Stimulated activated CD4-positive, alpha-beta T cell treated with anti-CD3 and anti-CD28 coated beads, Interleukin-1b, Interleukin-23, amount 100 ng/mL, for 48 hours (primary cell): ENCODE measurements around the gene SNAP29.
A peak's percentile ranks its signal among the peaks of the same experiment; 100 is the strongest.
"Not testable (repeated sequence)": the region's sequence is repeated elsewhere in the genome, so short reads cannot be mapped to it uniquely, and the experiment has no call there.

Experiments
- DNase-seq: peaks from one replicate; pipeline ENCODE4 v3.0.0-alpha.2; 2020

SNAP29 gene

GRCh38 chr22:20903093-20903492, 44.3 kb downstream of the SNAP29 start:
- no peak for DNase-seq

GRCh38 chr22:20904008-20904979, 45.5 kb downstream of the SNAP29 start:
- no peak for DNase-seq

GRCh38 chr22:20904980-20905355, 46.2 kb downstream of the SNAP29 start:
- DNase-seq, result no peak

GRCh38 chr22:20905415-20906386, 46.9 kb downstream of the SNAP29 start:
- DNase-seq, result no peak

DNA sequence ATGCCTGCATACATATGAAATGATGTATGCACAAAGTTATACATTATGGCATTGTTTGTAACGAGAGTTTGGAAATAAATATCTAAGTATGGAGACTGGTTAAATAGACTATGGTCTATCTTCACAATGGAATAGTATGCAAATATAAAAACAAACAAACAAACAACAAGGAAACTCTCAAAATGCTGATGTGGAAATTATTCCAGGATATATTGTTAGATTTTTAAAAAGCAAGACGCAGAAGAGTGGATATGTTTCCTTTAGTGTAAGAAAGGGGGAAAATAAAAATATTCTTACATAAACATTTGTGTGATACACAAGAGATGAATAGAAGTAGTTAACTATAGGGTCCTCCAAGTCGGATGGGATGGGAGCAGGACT, 47.6 kb downstream of the SNAP29 start:
- DNase-seq, result no peak

DNA sequence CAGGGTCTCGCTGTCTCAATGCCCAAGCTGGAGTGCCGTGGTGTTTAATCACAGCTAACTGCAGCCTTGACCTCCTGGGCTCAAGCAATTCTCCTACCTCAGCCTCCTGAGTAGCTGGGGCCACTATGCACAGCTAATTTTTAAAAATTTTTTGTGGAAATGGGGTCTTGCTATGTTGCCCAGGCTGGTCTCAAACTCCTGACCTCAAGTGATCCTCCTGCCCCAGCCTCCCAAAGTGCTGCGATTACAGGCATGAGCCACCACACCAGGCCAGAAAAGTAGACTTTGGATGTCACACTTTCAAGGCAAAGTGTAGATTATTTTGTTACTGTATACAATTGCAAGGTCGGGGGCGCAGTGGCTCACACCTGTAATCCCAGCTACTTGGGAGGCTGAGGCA, 49.9 kb downstream of the SNAP29 start:
- not testable (repeated sequence) for DNase-seq

DNA sequence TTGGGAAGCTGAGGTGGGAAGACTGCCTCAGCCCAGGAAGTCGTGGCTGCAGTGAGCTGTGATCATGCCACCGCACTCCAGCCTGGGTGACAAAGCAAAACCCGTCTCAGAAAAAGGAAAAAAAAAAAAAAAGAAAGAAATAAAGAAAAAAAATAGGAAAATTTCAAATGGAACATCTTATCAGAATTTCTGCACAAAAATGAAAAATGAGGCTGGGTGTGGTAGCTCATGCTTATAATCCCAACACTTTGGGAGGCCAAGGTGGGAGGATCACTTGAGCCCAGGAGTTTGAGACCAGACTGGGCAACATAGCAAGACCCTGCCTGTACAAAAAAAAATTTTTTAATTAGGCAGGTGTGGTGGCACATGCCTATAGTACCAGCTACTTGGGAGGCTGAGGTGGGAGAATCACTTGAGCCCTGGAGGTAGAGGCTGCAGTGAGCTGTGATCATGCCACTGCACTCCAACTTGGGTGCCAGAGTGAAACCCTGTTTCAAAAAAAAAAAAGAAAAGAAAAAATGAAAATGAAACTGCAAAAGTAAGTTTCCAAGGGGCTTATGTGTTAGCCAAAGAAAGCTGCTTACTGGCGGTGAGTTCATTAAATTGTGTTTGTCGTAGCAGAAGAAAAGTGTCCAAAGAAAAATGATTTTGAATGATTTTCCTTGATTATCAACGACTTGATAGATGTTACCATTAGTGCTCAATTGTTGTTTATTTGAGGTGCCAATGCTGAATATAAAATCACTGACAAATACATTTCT, 50.9 kb downstream of the SNAP29 start:
- DNase-seq, result no peak

- no peak for DNase-seq
These were observed 53.7 kb downstream of the SNAP29 start for GRCh38 chr22:20912494-20912893.

DNA sequence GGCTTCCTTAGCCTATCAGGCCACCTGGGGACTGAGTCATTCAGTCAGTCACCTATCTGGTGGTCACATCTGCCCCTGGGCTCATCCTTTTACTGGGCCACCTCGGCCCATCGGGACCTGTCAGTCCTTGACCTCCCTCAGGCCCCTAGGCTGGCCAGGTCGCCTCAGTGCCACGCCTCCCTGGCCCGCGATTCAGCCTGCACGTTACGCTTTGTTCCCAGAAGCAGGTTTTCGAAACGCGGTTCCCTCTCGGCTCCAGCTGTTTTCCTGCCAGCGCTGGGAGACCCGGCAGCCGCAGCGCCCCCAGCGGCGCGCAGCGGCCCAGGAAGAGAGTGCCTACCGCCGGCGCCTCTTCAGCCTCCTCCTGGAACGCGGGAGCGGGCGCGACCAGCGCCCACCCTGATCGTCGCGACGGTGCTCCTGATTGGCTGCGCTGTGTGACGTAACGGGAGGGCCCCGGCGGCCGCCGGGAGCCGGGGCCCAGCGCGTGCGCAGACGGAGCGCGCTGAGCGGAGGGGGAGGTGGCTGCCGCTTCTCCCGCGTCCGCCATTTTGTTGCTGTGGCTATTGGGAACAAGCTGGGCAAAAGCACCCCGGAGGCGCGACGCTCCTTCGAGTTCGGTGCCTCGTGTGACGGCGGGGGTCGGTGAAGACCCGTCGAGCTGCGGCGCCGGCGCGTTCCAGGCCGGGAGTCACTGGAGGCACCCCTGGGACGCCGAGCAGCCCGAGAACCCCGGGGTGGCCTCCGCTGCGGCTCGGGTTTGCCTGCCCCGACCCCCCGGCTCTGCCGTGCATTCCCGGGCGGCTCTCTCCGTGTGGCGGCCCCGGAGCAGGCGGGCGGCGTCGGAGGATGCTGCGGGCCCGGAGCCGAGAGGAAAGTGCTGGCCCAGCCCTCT, 58.4 kb downstream of the SNAP29 start, which contains the start of gene CRKL:
Gene CRKL, plus strand, starts transcription at position 492 of the 895 bp plus-strand sequence. CDS start 528 bp downstream, outside the sequence.
- DNase-seq, result peak; percentile 96

- no peak for DNase-seq
These were observed 59.9 kb downstream of the SNAP29 start for GRCh38 chr22:20918663-20919218.

DNA sequence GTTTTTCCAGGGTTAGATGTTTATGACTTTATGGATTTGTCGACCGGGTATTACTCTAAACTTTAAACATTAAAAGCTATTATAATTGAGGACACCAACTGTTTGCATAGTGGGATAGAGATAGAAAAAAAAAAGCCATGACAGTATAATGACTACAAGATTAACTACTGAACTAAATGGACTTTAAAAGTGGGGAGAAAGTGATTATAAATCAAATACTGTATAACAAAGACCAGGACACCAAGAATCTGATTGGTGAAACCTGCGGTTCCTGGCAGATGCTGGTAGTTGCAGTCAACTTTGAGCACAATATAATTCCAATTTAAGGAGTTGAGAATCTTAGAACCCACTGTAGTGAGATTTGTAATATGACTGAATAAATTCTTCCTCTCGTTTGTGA, 60.9 kb downstream of the SNAP29 start:
- DNase-seq, result no peak

- no peak for DNase-seq
These were observed 62.0 kb downstream of the SNAP29 start for GRCh38 chr22:20920881-20921203.

DNA sequence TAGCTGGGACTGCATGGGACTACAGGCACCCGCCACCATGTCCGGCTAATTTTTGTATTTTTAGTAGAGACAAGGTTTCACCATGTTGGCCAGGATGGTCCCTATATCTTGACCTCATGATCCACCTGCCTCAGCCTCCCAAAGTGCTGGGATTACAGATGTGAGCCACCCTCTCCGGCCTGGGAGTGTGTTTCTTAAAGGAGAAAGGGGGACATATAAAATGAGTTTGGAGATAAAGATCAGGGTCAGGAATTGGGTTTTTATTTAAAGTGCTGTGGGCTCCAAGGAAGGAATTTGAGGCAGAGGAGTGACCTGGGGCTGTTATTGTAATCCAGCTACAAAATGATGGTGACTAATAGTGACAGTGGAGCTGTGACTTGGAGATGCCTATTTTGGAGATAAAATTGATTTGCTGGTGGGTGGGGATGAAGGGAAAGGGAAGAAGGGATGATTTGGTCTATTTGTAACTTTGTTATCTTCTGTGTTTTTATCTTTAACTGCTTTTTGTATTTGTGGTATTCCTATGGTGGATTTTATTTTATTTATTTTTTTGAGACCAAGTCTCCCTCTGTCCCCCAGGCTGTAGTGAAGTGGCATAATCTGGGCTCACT, 63.4 kb downstream of the SNAP29 start:
- DNase-seq, result no peak

DNA sequence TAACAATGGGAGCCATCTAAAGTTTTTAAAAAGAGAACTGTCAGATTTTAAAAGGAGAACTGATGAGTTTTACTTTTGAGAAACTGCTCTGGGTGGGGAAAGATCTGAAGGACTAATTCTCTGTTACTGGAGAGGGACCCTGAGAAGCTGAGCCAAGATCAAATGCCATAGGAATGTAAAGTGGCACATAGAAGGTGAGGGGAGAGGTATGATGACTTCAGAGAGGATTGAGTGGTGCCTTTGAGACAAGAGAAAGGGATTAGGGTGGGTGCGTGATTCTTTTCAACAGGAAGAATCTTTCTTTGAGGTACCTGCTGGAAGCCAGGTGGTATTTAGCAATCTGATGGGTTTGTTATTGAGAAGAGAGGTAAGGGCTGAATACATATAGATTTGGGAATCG, 67.4 kb downstream of the SNAP29 start:
- DNase-seq, result no peak

DNA sequence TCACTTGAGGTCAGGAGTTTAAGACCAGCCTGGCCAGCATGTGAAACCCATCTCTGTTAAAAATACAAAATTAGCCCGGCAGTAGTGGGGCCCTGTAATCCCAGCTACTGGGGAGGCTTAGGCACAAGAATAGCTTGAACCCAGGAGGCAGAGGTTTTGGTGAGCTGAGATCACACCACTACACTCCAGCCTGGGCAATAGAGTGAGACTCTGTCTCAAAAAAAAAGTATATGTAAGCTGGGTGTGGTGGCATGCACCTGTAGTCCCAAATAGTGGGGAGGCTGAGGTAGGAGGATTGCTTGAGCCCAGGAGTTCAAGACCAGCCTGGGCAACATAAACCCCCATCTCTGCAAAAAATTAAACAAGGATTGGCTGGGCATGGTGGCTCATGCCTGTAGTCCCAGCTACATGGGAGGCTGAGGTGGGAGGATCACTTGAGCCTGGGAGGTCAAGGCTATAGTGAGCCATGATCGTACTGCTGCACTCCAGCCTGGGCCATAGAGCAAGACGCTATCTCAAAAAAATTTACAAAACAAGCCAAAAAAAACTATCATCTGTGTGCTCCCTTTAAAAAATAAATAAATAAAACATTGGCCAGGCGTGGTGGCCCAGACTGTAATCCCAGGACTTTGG, 69.2 kb downstream of the SNAP29 start:
- no peak for DNase-seq

GRCh38 chr22:20928573-20928967, 69.8 kb downstream of the SNAP29 start:
- no peak for DNase-seq

GRCh38 chr22:20930004-20930403, 71.2 kb downstream of the SNAP29 start:
- DNase-seq, result no peak

- DNase-seq, result not testable (repeated sequence)
These were observed 71.6 kb downstream of the SNAP29 start for GRCh38 chr22:20930435-20930834.

DNA sequence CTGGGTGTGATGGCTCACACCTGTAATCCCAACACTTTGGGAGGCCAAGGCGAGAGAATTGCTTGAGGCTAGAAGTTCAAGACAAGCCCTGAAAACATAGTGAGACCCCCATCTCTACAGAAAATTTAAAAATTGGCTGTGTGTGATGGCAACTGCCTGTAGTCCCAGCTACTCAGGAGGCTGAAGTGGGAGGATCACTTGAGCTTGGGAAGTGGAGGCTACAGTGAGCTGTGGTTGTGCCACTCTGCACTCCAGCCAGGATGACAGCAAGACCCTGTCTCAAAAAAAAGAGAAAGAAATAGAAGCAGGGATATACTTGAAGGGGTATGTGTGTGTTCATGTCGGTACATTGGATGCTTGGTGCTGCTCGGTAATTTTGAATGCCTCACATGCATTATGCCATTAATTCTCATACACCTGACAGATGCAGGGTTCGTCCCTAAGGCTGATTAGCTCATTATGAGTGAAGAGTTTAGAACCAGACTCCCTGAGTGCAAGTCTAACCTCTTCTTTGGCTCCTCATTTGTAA, 72.4 kb downstream of the SNAP29 start:
- DNase-seq, result no peak

GRCh38 chr22:20933910-20934309, 75.1 kb downstream of the SNAP29 start:
- DNase-seq, result no peak
